Dendritic cell treated with granulocyte-macrophage colony-stimulating factor and Interleukin-4, amounts not matched to agents 40 ng/mL and 50 ng/mL, for 4 days (primary cell): ENCODE measurements around the gene LDLRAD4.
"Not testable (repeated sequence)": the region's sequence is repeated elsewhere in the genome, so short reads cannot be mapped to it uniquely, and the experiment has no call there.

Experiments
- H3K27ac Mint-ChIP-seq: one replicate; pipeline ENCODE4 v1.8.0; 2022; ENCODE audit warnings: mild to moderate bottlenecking, mixed read lengths
- H3K27me3 Mint-ChIP-seq: one replicate; pipeline ENCODE4 v1.8.0; 2022; ENCODE audit warnings: mild to moderate bottlenecking, mixed read lengths
- H3K36me3 Mint-ChIP-seq: one replicate; pipeline ENCODE4 v1.8.0; 2022; ENCODE audit warnings: low read depth, mixed read lengths
- H3K4me1 Mint-ChIP-seq: one replicate; pipeline ENCODE4 v1.8.0; 2022; ENCODE audit warnings: low read depth, mixed read lengths
- H3K4me3 Mint-ChIP-seq: one replicate; pipeline ENCODE4 v1.8.0; 2022; ENCODE audit warnings: mild to moderate bottlenecking, moderate library complexity, mixed read lengths
- H3K9me3 Mint-ChIP-seq: one replicate; pipeline ENCODE4 v1.8.0; 2022; ENCODE audit warnings: mixed read lengths
- intact Hi-C: fragments of 100-400 bp; cut with micrococcal nuclease; formaldehyde crosslinking; loops from one replicate; pipeline ENCODE4 v1.15.0; 2022

The LDLRAD4 gene

DNA sequence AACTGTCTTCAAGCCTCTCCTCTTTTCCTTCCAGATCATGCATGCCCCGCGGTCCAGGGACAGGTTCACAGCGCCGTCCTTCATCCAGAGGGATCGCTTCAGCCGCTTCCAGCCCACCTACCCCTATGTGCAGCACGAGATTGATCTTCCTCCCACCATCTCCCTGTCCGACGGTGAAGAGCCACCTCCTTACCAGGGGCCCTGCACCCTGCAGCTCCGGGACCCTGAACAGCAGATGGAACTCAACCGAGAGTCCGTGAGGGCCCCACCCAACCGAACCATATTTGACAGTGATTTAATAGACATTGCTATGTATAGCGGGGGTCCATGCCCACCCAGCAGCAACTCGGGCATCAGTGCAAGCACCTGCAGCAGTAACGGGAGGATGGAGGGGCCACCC lies 426.5 kb downstream of the LDLRAD4 start:
- Mint-ChIP-seq H3K4me3 (no peak overlapping the region), H3K9me3 (no peaks in the 10 kb centered on the region), H3K36me3 (peaks cover 52% of the 10 kb centered on the region), H3K27ac (no peak overlapping the region), H3K27me3 (peaks cover 26% of the 10 kb centered on the region), H3K4me1 (peaks cover 21% of the 10 kb centered on the region)
- intact Hi-C loops = no loop called here

DNA sequence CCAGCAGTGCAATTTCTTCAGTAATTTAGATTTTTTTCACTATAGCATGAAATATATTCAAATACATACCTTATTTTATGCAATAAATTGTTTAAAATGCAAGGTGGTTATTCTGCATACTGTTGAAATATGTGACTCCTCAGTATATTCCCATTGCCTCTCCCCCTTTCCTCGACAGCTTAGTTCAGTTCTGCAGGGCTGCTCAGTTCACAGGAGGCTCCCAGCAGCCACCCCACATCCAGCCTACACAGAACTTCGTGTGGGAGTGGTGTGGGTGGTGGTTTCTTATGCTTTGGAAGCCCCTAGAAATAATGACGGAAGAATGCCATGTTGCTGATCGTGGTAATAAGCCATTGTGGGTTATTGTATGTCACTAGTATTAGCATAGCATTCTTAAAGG lies 428.1 kb downstream of the LDLRAD4 start:
- H3K27me3 Mint-ChIP-seq = peaks cover 13% of the 10 kb centered on the region
- no peaks in the 10 kb centered on the region for H3K9me3 Mint-ChIP-seq
- H3K36me3 Mint-ChIP-seq = peaks cover 47% of the 10 kb centered on the region
- peaks cover 6% of the 10 kb centered on the region for H3K4me1 Mint-ChIP-seq
- no peak overlapping the region for H3K4me3 Mint-ChIP-seq
- intact Hi-C loops = no loop called here
- H3K27ac Mint-ChIP-seq = no peak overlapping the region

- intact Hi-C loops = no loop called here
- Mint-ChIP-seq H3K4me3 (no peak overlapping the region), H3K4me1 (no peaks in the 10 kb centered on the region), H3K9me3 (no peaks in the 10 kb centered on the region), H3K27ac (no peak overlapping the region), H3K27me3 (peaks cover 3% of the 10 kb centered on the region), H3K36me3 (peaks cover 40% of the 10 kb centered on the region)
Measured at GRCh38 chr18:13647761-13648160, 429.2 kb downstream of the LDLRAD4 start.

GRCh38 chr18:13649397-13650390 lies 431.1 kb downstream of the LDLRAD4 start:
- Mint-ChIP-seq H3K27ac (no peak overlapping the region), H3K9me3 (no peaks in the 10 kb centered on the region), H3K36me3 (peaks cover 32% of the 10 kb centered on the region), H3K4me3 (no peak overlapping the region), H3K27me3 (peaks cover 4% of the 10 kb centered on the region), H3K4me1 (no peaks in the 10 kb centered on the region)
- intact Hi-C loops = no loop called here

- Mint-ChIP-seq H3K4me1 (no peaks in the 10 kb centered on the region), H3K27me3 (peaks cover 4% of the 10 kb centered on the region), H3K4me3 (no peak overlapping the region), H3K9me3 (no peaks in the 10 kb centered on the region), H3K36me3 (no peaks in the 10 kb centered on the region), H3K27ac (no peak overlapping the region)
- intact Hi-C loops = no loop called here
Measured at GRCh38 chr18:13653746-13654433, 435.3 kb downstream of the LDLRAD4 start.

GRCh38 chr18:13657974-13658373 lies 439.4 kb downstream of the LDLRAD4 start:
- Mint-ChIP-seq H3K9me3 (no peaks in the 10 kb centered on the region), H3K27ac (no peak overlapping the region), H3K27me3 (peaks cover 4% of the 10 kb centered on the region), H3K4me3 (no peak overlapping the region), H3K36me3 (peaks cover 6% of the 10 kb centered on the region), H3K4me1 (no peaks in the 10 kb centered on the region)
- intact Hi-C loops = no loop called here

DNA sequence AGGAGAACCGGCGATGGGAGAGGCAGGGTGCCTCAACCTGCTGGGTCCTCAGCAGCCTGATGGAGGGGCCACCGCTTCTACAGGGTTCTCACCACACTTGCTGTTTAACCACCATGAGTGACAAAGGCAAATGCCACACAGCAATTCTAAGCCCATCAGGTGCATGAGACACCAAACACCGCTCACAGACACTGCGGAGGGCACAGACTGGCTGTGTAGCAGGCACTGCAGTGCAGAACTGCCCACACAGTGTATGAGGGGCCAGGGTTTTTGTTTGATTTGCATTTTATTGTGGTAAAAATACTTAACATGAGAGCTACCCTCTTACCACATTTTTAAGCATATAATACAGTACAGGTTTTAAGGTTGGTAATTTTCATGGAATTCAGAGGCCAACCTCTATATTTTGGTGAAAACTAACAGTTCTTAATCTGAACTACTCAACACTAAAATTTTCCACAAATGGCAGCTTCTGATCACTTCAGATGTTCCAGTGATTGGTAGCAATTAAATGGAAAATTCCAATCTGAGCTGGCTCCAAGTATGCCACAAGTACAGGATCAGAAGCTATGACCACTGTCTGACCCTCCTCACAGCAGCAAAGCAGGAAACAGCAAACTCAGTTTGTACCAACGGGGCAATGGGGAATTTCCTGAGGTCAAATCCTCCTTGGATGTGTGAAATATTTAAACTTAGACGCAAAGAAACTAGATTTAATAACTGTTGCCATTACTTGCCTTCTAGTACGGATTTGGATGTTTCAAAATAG lies 440.1 kb downstream of the LDLRAD4 start:
- peaks cover 12% of the 10 kb centered on the region for H3K36me3 Mint-ChIP-seq
- H3K4me3 Mint-ChIP-seq = no peak overlapping the region
- H3K9me3 Mint-ChIP-seq = no peaks in the 10 kb centered on the region
- H3K4me1 Mint-ChIP-seq = no peaks in the 10 kb centered on the region
- H3K27ac Mint-ChIP-seq = no peak overlapping the region
- intact Hi-C loops = no loop called here
- H3K27me3 Mint-ChIP-seq = peaks cover 4% of the 10 kb centered on the region

DNA sequence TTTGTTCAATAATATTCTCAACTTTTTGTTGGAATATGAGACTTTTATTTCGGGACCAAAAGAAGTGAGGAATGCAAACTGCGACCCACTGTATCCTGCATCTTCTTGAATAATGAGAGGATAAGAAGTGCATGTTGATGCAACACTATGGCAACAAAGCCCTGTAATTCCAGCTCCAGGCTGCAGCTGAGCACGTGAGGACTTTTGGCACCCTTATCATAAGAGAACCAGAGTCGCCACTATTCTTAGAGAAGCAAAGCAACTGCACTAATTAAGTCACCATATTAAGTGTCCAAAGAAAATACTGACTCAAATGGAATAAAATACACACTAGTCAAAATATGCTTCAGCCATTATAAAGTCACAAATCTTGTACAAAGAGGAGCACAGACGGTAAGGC lies 441.9 kb downstream of the LDLRAD4 start:
- no peak overlapping the region for H3K4me3 Mint-ChIP-seq
- peaks cover 26% of the 10 kb centered on the region for H3K36me3 Mint-ChIP-seq
- H3K9me3 Mint-ChIP-seq = no peaks in the 10 kb centered on the region
- intact Hi-C loops = no loop called here
- H3K4me1 Mint-ChIP-seq = no peaks in the 10 kb centered on the region
- no peak overlapping the region for H3K27ac Mint-ChIP-seq
- no peaks in the 10 kb centered on the region for H3K27me3 Mint-ChIP-seq

DNA sequence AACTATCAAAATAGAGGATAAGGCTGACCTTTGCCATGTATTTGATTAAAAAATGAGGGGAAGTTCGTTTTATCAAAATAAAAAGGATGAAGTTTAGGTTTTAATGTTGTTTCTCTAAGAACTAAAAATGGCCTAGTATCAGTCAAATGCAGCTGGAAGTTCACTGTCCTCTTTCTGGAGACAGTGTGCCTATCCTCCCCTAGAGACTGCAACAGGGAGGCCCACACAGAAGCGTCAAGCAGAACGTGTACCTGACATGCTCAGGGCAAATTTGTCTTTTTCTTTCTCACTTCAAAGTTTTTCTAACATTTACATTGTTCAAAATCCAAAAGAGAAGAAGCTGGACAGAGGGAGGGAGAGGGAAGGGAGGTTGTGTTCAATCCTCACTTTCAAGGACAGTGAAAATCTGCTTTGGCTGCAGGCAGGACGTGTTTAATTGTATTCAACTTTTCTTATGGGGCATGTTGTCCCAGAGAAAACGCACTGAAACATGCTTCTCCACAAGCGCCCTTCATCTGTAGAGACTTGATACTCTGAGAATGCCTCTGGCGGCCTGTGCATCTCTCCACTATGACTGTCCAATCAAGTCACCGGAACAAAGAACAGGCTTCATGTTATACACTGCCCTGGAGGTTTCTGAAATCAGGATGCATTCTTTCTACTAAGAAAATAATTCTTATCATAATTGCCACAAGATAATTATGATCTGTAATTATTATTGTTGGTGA lies 442.7 kb downstream of the LDLRAD4 start:
- no peaks in the 10 kb centered on the region for H3K27me3 Mint-ChIP-seq
- intact Hi-C loops = no loop called here
- H3K4me1 Mint-ChIP-seq = no peaks in the 10 kb centered on the region
- H3K9me3 Mint-ChIP-seq = no peaks in the 10 kb centered on the region
- peaks cover 28% of the 10 kb centered on the region for H3K36me3 Mint-ChIP-seq
- no peak overlapping the region for H3K27ac Mint-ChIP-seq
- H3K4me3 Mint-ChIP-seq = no peak overlapping the region

DNA sequence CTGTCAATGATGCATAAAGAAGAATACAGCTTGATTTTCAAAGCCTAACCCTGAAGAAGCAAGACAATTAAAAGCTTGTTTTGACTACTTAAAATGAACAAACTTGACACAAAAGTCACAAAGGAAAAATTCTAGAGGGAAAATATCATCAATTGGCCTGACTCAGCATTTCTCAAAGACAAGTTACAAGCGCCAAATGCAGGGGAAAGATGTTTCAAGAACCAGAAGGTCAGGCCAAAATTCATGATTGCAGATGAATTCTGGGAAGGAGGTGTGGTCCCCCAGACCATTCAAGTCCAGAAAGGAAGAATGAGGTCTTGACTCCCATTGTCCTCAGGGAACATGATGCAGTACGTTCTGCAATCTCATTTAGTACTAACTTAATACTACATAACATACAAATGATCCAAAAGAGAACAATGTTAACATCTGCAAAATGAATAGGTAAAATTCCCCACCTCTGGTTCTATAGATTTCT lies 443.3 kb downstream of the LDLRAD4 start:
- Mint-ChIP-seq H3K27me3 (no peaks in the 10 kb centered on the region), H3K36me3 (peaks cover 33% of the 10 kb centered on the region), H3K27ac (no peak overlapping the region), H3K4me3 (no peak overlapping the region), H3K9me3 (no peaks in the 10 kb centered on the region), H3K4me1 (no peaks in the 10 kb centered on the region)
- intact Hi-C loops = no loop called here

- Mint-ChIP-seq H3K4me1 (peaks cover 10% of the 10 kb centered on the region), H3K9me3 (no peaks in the 10 kb centered on the region), H3K27me3 (no peaks in the 10 kb centered on the region), H3K36me3 (peaks cover 26% of the 10 kb centered on the region), H3K4me3 (no peak overlapping the region), H3K27ac (no peak overlapping the region)
- intact Hi-C loops = no loop called here
Measured at GRCh38 chr18:13672657-13673056, 454.1 kb downstream of the LDLRAD4 start.

DNA sequence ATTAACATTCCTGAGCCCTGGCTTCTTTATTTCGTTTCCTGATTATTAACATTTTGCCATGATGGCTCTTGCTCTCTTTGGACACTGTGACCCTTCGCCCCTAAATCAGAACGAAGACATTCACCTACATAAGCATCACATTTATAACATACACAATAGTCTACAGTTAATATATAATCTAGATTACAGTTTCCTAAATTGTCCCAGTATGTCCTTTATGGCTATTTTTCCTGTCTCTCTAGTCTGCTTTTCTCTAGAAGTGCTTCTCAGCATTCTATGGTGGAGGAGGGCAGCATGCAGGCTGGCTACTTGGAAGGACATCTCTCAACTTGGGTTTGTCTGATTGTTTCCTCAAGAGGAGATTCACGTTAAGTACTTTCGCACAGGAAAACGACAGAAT lies 457.9 kb downstream of the LDLRAD4 start:
- no peak overlapping the region for H3K4me3 Mint-ChIP-seq
- H3K9me3 Mint-ChIP-seq = no peaks in the 10 kb centered on the region
- no peak overlapping the region for H3K27ac Mint-ChIP-seq
- H3K27me3 Mint-ChIP-seq = no peaks in the 10 kb centered on the region
- intact Hi-C loops = no loop called here
- H3K4me1 Mint-ChIP-seq = peaks cover 1% of the 10 kb centered on the region
- H3K36me3 Mint-ChIP-seq = no peaks in the 10 kb centered on the region

DNA sequence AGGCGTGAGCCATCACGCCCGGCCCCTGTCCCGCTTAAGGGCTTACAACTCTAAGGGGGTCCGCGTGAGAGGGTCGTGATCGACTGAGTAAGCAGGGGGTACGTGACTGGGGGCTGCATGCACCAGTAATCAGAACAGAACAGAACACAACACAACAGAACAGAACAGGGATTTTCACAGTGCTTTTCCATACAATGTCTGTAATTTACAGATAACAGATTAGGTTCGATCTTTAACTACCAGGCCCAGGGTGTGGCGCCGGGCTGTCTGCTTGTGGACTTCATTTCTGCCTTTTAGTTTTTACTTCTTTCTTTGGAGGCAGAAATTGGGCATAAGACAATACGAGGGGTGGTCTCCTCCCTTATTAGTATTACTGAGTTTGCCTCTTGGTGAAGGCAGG lies 458.8 kb downstream of the LDLRAD4 start:
- H3K36me3 Mint-ChIP-seq, H3K27ac Mint-ChIP-seq, intact Hi-C loops, H3K9me3 Mint-ChIP-seq, H3K4me3 Mint-ChIP-seq, H3K4me1 Mint-ChIP-seq, H3K27me3 Mint-ChIP-seq: not testable (repeated sequence)
